Measurements from ENCODE around the gene EMID1. TPM values are rescaled to one million over a fixed set of nuclear protein-coding genes. Genes with fewer than 3 reads are reported as not detected.

The EMID1 gene
- total and polyA plus RNA-seq, 2 donors = 4.7 to 9.9 TPM

- Histone ChIP-seq H3K4me1 (ENCODE audit: control insufficient read depth in 2 of 2, insufficient read depth in 2 of 2, low read length in 2 of 2) (peaks cover 10 to 47% of the 10 kb centered on the region in 2 donors), H3K4me3 (ENCODE audit: low read length in 2 of 2) (no peak overlapping the region), H3K36me3 (ENCODE audit: control insufficient read depth in 2 of 2, insufficient read depth in 2 of 2, low read length in 1 of 2) (no peaks in the 10 kb centered on the region), H3K27me3 (ENCODE audit: control insufficient read depth in 2 of 2, insufficient read depth in 1 of 2, low read length in 1 of 2) (peaks cover 0 to 7% of the 10 kb centered on the region in 2 donors), H3K9me3 (ENCODE audit: control insufficient read depth in 2 of 2, insufficient read depth in 1 of 2, low read length in 1 of 2) (no peaks in the 10 kb centered on the region), H3K27ac (ENCODE audit: low read depth in 1 of 2, low read length in 1 of 2) (no peak overlapping the region)
- no peak for DNase-seq (ENCODE audit: low read depth in 6 of 9, low spot score in 9 of 9)
- WGBS = 96% methylated on average over 7 of the region's 7 CpGs
These were observed 4.8 kb upstream of the EMID1 start for GRCh38 chr22:29200901-29201300.

GRCh38 chr22:29201782-29202181 is 3.9 kb upstream of the EMID1 start:
- H3K27me3 ChIP-seq (ENCODE audit: control insufficient read depth in 2 of 2, insufficient read depth in 1 of 2, low read length in 1 of 2) = peaks cover 2 to 15% of the 10 kb centered on the region in 2 donors
- H3K36me3 ChIP-seq (ENCODE audit: control insufficient read depth in 2 of 2, insufficient read depth in 2 of 2, low read length in 1 of 2) = no peaks in the 10 kb centered on the region
- peak overlapping the region in 1 of 2 donors; percentile 83 for H3K27ac ChIP-seq (ENCODE audit: low read depth in 1 of 2, low read length in 1 of 2)
- H3K4me1 ChIP-seq (ENCODE audit: control insufficient read depth in 2 of 2, insufficient read depth in 2 of 2, low read length in 2 of 2) = peaks cover 15 to 50% of the 10 kb centered on the region in 2 donors
- no peaks in the 10 kb centered on the region for H3K9me3 ChIP-seq (ENCODE audit: control insufficient read depth in 2 of 2, insufficient read depth in 1 of 2, low read length in 1 of 2)
- no peak overlapping the region for H3K4me3 ChIP-seq (ENCODE audit: low read length in 2 of 2)
- 75% methylated on average over 7 of the region's 7 CpGs for WGBS
- DNase-seq (ENCODE audit: low read depth in 6 of 9, low spot score in 9 of 9) = no peak

GRCh38 chr22:29202212-29203192 is 3.2 kb upstream of the EMID1 start:
- no peak overlapping the region for H3K4me3 ChIP-seq (ENCODE audit: low read length in 2 of 2)
- peak overlapping the region; percentile 57 to 83 for H3K27ac ChIP-seq (ENCODE audit: low read depth in 1 of 2, low read length in 1 of 2)
- 20% methylated on average over 24 of the region's 24 CpGs for WGBS

GRCh38 chr22:29203488-29204454 is 1.9 kb upstream of the EMID1 start:
- Histone ChIP-seq H3K4me3 (ENCODE audit: low read length in 2 of 2) (no peak overlapping the region), H3K27ac (ENCODE audit: low read depth in 1 of 2, low read length in 1 of 2) (peak overlapping the region in 1 of 2 donors; percentile 33), H3K9me3 (ENCODE audit: control insufficient read depth in 2 of 2, insufficient read depth in 1 of 2, low read length in 1 of 2) (no peaks in the 10 kb centered on the region), H3K4me1 (ENCODE audit: control insufficient read depth in 2 of 2, insufficient read depth in 2 of 2, low read length in 2 of 2) (peaks cover 15 to 55% of the 10 kb centered on the region in 2 donors), H3K36me3 (ENCODE audit: control insufficient read depth in 2 of 2, insufficient read depth in 2 of 2, low read length in 1 of 2) (no peaks in the 10 kb centered on the region), H3K27me3 (ENCODE audit: control insufficient read depth in 2 of 2, insufficient read depth in 1 of 2, low read length in 1 of 2) (peaks cover 2 to 22% of the 10 kb centered on the region in 2 donors)
- 69% methylated on average over 9 of the region's 9 CpGs for WGBS
- no peak for DNase-seq (ENCODE audit: low read depth in 6 of 9, low spot score in 9 of 9)

More at GRCh38 chr22:29202212-29203192, 3.2 kb upstream of the EMID1 start:
- peaks cover 15 to 50% of the 10 kb centered on the region in 2 donors for H3K4me1 ChIP-seq (ENCODE audit: control insufficient read depth in 2 of 2, insufficient read depth in 2 of 2, low read length in 2 of 2)
- H3K27me3 ChIP-seq (ENCODE audit: control insufficient read depth in 2 of 2, insufficient read depth in 1 of 2, low read length in 1 of 2) = peaks cover 2 to 22% of the 10 kb centered on the region in 2 donors
- H3K9me3 ChIP-seq (ENCODE audit: control insufficient read depth in 2 of 2, insufficient read depth in 1 of 2, low read length in 1 of 2) = no peaks in the 10 kb centered on the region
- peak in 7 of 9 donors; percentile 29 to 81 (median 51) for DNase-seq (ENCODE audit: low read depth in 6 of 9, low spot score in 9 of 9)
- H3K36me3 ChIP-seq (ENCODE audit: control insufficient read depth in 2 of 2, insufficient read depth in 2 of 2, low read length in 1 of 2) = no peaks in the 10 kb centered on the region

GRCh38 chr22:29204455-29205183 is 1.1 kb upstream of the EMID1 start:
- Histone ChIP-seq H3K27ac (ENCODE audit: low read depth in 1 of 2, low read length in 1 of 2) (no peak overlapping the region), H3K27me3 (ENCODE audit: control insufficient read depth in 2 of 2, insufficient read depth in 1 of 2, low read length in 1 of 2) (peaks cover 2 to 22% of the 10 kb centered on the region in 2 donors), H3K4me3 (ENCODE audit: low read length in 2 of 2) (no peak overlapping the region), H3K4me1 (ENCODE audit: control insufficient read depth in 2 of 2, insufficient read depth in 2 of 2, low read length in 2 of 2) (peaks cover 15 to 55% of the 10 kb centered on the region in 2 donors), H3K9me3 (ENCODE audit: control insufficient read depth in 2 of 2, insufficient read depth in 1 of 2, low read length in 1 of 2) (no peaks in the 10 kb centered on the region), H3K36me3 (ENCODE audit: control insufficient read depth in 2 of 2, insufficient read depth in 2 of 2, low read length in 1 of 2) (no peaks in the 10 kb centered on the region)
- 91% methylated on average over 8 of the region's 8 CpGs for WGBS
- DNase-seq (ENCODE audit: low read depth in 6 of 9, low spot score in 9 of 9) = no peak

GRCh38 chr22:29205252-29205593 is 473 bp upstream of the EMID1 start:
- Histone ChIP-seq H3K9me3 (ENCODE audit: control insufficient read depth in 2 of 2, insufficient read depth in 1 of 2, low read length in 1 of 2) (no peaks in the 10 kb centered on the region), H3K27ac (ENCODE audit: low read depth in 1 of 2, low read length in 1 of 2) (no peak overlapping the region), H3K4me1 (ENCODE audit: control insufficient read depth in 2 of 2, insufficient read depth in 2 of 2, low read length in 2 of 2) (peaks cover 15 to 55% of the 10 kb centered on the region in 2 donors), H3K36me3 (ENCODE audit: control insufficient read depth in 2 of 2, insufficient read depth in 2 of 2, low read length in 1 of 2) (no peaks in the 10 kb centered on the region), H3K4me3 (ENCODE audit: low read length in 2 of 2) (peak overlapping the region; percentile 50 to 57), H3K27me3 (ENCODE audit: control insufficient read depth in 2 of 2, insufficient read depth in 1 of 2, low read length in 1 of 2) (peaks cover 2 to 22% of the 10 kb centered on the region in 2 donors)
- DNase-seq (ENCODE audit: low read depth in 6 of 9, low spot score in 9 of 9) = no peak
- 68% methylated on average over 11 of the region's 11 CpGs for WGBS

GRCh38 chr22:29206372-29207242 is 911 bp downstream of the EMID1 start:
- peaks cover 15 to 50% of the 10 kb centered on the region in 2 donors for H3K4me1 ChIP-seq (ENCODE audit: control insufficient read depth in 2 of 2, insufficient read depth in 2 of 2, low read length in 2 of 2)
- WGBS = 46% methylated on average over 19 of the region's 19 CpGs

GRCh38 chr22:29207243-29207550 is 1.5 kb downstream of the EMID1 start:
- Histone ChIP-seq H3K27me3 (ENCODE audit: control insufficient read depth in 2 of 2, insufficient read depth in 1 of 2, low read length in 1 of 2) (peaks cover 2 to 22% of the 10 kb centered on the region in 2 donors), H3K4me3 (ENCODE audit: low read length in 2 of 2) (no peak overlapping the region), H3K27ac (ENCODE audit: low read depth in 1 of 2, low read length in 1 of 2) (no peak overlapping the region), H3K36me3 (ENCODE audit: control insufficient read depth in 2 of 2, insufficient read depth in 2 of 2, low read length in 1 of 2) (no peaks in the 10 kb centered on the region), H3K9me3 (ENCODE audit: control insufficient read depth in 2 of 2, insufficient read depth in 1 of 2, low read length in 1 of 2) (no peaks in the 10 kb centered on the region), H3K4me1 (ENCODE audit: control insufficient read depth in 2 of 2, insufficient read depth in 2 of 2, low read length in 2 of 2) (peaks cover 15 to 44% of the 10 kb centered on the region in 2 donors)
- 95% methylated on average over 5 of the region's 5 CpGs for WGBS
- no peak for DNase-seq (ENCODE audit: low read depth in 6 of 9, low spot score in 9 of 9)

More at GRCh38 chr22:29206372-29207242, 911 bp downstream of the EMID1 start:
- Histone ChIP-seq H3K27me3 (ENCODE audit: control insufficient read depth in 2 of 2, insufficient read depth in 1 of 2, low read length in 1 of 2) (peaks cover 2 to 22% of the 10 kb centered on the region in 2 donors), H3K36me3 (ENCODE audit: control insufficient read depth in 2 of 2, insufficient read depth in 2 of 2, low read length in 1 of 2) (no peaks in the 10 kb centered on the region), H3K9me3 (ENCODE audit: control insufficient read depth in 2 of 2, insufficient read depth in 1 of 2, low read length in 1 of 2) (no peaks in the 10 kb centered on the region), H3K27ac (ENCODE audit: low read depth in 1 of 2, low read length in 1 of 2) (no peak overlapping the region), H3K4me3 (ENCODE audit: low read length in 2 of 2) (peak overlapping the region; percentile 48 to 57)
- no peak for DNase-seq (ENCODE audit: low read depth in 6 of 9, low spot score in 9 of 9)

Measured in thymus (tissue), 11 donors.